ENCODE data around the gene THAP2.

The THAP2 gene

GRCh38 chr12:71666259-71666658, 2.2 kb downstream of the THAP2 start:
- TF ChIP-seq, protein P1, sequence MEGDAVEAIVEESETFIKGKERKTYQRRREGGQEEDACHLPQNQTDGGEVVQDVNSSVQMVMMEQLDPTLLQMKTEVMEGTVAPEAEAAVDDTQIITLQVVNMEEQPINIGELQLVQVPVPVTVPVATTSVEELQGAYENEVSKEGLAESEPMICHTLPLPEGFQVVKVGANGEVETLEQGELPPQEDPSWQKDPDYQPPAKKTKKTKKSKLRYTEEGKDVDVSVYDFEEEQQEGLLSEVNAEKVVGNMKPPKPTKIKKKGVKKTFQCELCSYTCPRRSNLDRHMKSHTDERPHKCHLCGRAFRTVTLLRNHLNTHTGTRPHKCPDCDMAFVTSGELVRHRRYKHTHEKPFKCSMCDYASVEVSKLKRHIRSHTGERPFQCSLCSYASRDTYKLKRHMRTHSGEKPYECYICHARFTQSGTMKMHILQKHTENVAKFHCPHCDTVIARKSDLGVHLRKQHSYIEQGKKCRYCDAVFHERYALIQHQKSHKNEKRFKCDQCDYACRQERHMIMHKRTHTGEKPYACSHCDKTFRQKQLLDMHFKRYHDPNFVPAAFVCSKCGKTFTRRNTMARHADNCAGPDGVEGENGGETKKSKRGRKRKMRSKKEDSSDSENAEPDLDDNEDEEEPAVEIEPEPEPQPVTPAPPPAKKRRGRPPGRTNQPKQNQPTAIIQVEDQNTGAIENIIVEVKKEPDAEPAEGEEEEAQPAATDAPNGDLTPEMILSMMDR (IDR thresholded peaks at IDR 0.05; ENCODE audit: insufficient read depth, low read depth, low read length, missing control alignments): no peak
- H3K4me3 ChIP-seq (ENCODE audit: low read depth, low read length): no peak overlapping the region
- no peak for DNase-seq (ENCODE audit: low read depth)

DNA sequence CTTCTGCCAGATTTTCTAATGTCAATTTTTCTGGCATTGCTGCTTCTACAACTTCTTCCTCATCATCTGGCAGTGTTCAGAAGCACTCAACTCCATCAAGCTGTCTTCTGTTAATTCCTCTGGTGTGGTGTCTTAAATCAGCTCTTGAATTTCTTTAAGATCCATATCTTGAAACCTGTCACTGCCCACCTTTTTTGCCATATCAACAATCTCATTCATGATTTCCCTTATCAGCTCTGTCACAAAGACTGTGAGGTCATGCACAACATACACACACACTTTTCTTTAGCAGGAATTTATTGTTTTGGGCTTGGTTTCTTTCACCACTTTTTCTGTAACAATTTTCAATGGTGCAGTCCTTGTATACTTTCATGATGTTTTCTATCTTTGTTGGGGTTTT, 7.2 kb downstream of the THAP2 start:
- DNase-seq (ENCODE audit: low read depth): no peak
- H3K4me3 ChIP-seq (ENCODE audit: low read depth, low read length): no peak overlapping the region
- TF ChIP-seq, protein P1 (IDR thresholded peaks at IDR 0.05; ENCODE audit: insufficient read depth, low read depth, low read length, missing control alignments): no peak

GRCh38 chr12:71671816-71672215, 7.7 kb downstream of the THAP2 start:
- H3K4me3 ChIP-seq (ENCODE audit: low read depth, low read length): no peak overlapping the region
- no peak for DNase-seq (ENCODE audit: low read depth)
- TF ChIP-seq, protein P1 (IDR thresholded peaks at IDR 0.05; ENCODE audit: insufficient read depth, low read depth, low read length, missing control alignments): no peak

GRCh38 chr12:71682466-71682865, 18.4 kb downstream of the THAP2 start:
- TF ChIP-seq, protein P1 (IDR thresholded peaks at IDR 0.05; ENCODE audit: insufficient read depth, low read depth, low read length, missing control alignments): no peak
- H3K4me3 ChIP-seq (ENCODE audit: low read depth, low read length): no peak overlapping the region
- DNase-seq (ENCODE audit: low read depth): no peak

DNA sequence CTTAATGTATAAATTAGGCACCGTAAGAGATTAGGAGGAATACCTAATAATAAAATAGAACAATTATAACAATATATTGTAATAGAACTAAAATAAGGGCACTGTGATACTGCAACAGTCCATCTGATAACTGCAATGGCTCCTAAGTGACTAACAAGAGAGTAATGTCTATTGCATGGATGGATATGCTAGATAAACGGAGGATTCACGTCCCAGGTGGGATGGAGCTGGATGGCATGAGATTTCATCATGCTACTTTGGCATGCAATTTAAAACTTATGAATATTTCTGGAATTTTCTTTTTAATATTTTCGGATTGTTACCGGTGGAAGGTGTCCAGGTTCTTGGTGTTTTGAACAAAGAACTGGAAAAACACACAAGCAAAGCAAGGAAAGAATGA, 19.5 kb downstream of the THAP2 start:
- no peak overlapping the region for H3K4me3 ChIP-seq (ENCODE audit: low read depth, low read length)
- DNase-seq (ENCODE audit: low read depth): no peak
- TF ChIP-seq, protein P1 (IDR thresholded peaks at IDR 0.05; ENCODE audit: insufficient read depth, low read depth, low read length, missing control alignments): no peak

- H3K4me3 ChIP-seq (ENCODE audit: low read depth, low read length): no peak overlapping the region
- DNase-seq (ENCODE audit: low read depth): peak; percentile 33
- TF ChIP-seq, protein P1 (IDR thresholded peaks at IDR 0.05; ENCODE audit: insufficient read depth, low read depth, low read length, missing control alignments): no peak
These were observed 20.0 kb downstream of the THAP2 start for GRCh38 chr12:71684081-71684480.

DNA sequence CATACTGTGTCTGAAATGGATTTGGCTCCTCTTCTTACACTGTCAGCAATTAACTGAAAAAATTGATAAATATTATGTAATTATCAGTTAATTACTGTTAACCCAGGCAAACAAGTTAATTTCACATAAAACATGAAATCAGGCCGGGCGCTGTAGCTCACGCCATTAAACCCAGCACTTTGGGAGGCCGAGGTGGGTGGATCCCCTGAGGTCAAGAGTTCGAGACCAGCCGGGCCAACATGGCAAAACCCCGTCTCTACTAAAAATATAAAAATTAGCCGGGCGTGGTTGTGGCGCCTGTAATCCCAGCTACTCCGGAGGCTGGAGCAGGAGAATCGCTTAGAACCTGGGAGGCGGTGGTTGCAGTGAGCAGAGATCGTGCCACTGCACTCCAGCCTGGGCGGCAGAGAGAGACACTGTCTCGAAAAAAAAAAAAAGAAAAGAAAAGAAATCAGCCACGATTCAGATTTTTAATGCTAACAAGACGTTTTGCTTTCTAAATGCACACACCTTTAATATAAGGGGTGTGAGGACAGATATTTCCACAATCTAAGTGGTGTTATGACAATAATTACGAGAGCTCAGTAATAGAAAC, 21.3 kb downstream of the THAP2 start:
- no peak for DNase-seq (ENCODE audit: low read depth)
- peak overlapping the region; percentile 97 for H3K4me3 ChIP-seq (ENCODE audit: low read depth, low read length)
- TF ChIP-seq, protein P1 (IDR thresholded peaks at IDR 0.05; ENCODE audit: insufficient read depth, low read depth, low read length, missing control alignments): no peak

Data from GM12865 (cell line).